ENCODE results near the gene L3MBTL1. TPM values are rescaled to one million over a fixed set of nuclear protein-coding genes. Genes with fewer than 3 reads are reported as not detected.

L3MBTL1 gene
- total and polyA plus RNA-seq, 2 donors from 2014 or later: 4.8 to 16.2 TPM

DNA sequence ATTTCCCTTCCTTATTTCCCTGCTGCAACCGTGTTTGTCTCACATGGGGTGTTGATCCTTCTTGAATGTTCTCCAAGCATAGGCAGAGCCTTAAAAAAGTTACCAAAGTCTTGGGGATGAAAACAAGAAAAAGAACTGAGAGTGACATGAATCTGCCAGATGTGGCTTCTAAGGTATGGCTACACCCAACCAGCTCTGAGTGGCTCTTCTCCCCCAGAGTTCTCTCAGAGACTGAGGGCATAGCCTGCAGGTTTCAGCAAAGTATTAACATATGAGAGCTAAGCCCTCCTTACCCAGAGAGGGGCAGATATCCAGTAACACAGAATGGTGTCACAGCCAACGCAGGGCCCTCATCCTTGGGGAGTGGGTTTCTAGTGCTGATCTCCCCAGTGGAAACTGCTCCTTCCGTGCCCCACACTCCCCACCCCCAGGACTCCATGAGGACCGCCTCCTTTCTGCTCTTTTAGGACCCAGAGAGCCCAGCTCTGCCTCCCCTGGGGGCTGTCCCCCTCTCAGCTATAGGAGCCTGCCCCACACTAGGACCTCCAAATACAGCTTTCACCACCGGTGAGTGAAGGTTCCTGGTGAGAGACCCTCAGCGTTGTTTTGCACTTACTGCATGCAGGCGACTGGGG, 28.0 kb downstream of the L3MBTL1 start:
- DNase-seq: no peak
- Histone ChIP-seq H3K27me3 (ENCODE audit: control insufficient read depth, insufficient read depth, low read length) (no peaks in the 10 kb centered on the region), H3K27ac (ENCODE audit: low read depth in 2 of 2, low read length in 2 of 2) (no peak overlapping the region), H3K36me3 (ENCODE audit: control insufficient read depth in 2 of 3, insufficient read depth in 3 of 3, low read length in 3 of 3) (peaks cover 0 to 7% (median 0%) of the 10 kb centered on the region in 3 donors), H3K4me1 (ENCODE audit: control insufficient read depth in 2 of 3, insufficient read depth in 2 of 3, low read depth in 1 of 3, low read length in 3 of 3) (peaks cover 0 to 3% (median 0%) of the 10 kb centered on the region in 3 donors), H3K4me3 (ENCODE audit: low read length in 3 of 3) (no peak overlapping the region), H3K9me3 (ENCODE audit: control insufficient read depth in 2 of 3, insufficient read depth in 1 of 3, low read length in 3 of 3) (no peaks in the 10 kb centered on the region), H3K9ac (ENCODE audit: low read length in 3 of 3) (no peak overlapping the region)
- TF ChIP-seq, protein P1, sequence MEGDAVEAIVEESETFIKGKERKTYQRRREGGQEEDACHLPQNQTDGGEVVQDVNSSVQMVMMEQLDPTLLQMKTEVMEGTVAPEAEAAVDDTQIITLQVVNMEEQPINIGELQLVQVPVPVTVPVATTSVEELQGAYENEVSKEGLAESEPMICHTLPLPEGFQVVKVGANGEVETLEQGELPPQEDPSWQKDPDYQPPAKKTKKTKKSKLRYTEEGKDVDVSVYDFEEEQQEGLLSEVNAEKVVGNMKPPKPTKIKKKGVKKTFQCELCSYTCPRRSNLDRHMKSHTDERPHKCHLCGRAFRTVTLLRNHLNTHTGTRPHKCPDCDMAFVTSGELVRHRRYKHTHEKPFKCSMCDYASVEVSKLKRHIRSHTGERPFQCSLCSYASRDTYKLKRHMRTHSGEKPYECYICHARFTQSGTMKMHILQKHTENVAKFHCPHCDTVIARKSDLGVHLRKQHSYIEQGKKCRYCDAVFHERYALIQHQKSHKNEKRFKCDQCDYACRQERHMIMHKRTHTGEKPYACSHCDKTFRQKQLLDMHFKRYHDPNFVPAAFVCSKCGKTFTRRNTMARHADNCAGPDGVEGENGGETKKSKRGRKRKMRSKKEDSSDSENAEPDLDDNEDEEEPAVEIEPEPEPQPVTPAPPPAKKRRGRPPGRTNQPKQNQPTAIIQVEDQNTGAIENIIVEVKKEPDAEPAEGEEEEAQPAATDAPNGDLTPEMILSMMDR (IDR thresholded peaks at IDR 0.05; ENCODE audit: borderline replicate concordance, extremely low read depth, insufficient read depth): no peak
- FAIRE-seq: no peak
- intact Hi-C loops (cut with DNase I): no loop called here

DNA sequence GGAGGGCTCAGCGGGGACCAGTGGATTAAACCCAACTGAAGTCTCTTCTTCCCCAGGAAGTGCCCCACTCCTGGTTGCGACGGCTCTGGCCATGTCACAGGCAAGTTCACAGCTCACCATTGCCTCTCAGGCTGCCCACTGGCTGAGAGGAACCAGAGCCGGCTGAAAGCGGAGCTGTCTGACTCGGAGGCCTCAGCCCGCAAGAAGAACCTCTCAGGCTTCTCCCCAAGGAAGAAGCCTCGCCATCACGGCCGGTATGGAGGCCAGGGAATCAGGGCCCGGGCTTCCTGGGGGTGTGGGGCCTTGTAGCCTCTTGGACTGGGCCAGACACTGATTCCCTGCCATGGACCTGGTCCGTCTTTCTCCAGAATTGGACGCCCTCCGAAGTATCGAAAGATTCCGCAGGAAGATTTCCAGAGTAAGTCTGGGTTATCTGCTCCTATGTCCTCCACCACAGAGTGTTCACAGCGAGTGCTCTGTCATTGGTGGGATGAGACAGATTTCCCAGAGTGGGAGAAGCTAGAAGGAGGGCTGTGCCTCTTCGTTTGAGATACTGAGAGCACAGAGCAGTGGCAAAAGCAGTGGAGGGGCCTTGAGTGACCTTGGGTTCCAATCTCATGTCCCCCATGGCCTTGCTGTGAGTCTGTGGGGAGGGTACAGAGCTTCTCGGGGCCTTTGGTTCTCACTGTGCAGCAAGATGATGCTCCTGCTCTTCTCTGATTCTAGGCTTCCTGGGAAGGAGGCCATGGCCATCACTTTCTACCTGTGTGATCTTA, 28.7 kb downstream of the L3MBTL1 start:
- intact Hi-C loops (cut with DNase I): no loop called here
- H3K27me3 ChIP-seq (ENCODE audit: control insufficient read depth, insufficient read depth, low read length): no peaks in the 10 kb centered on the region
- peaks cover 0 to 7% (median 0%) of the 10 kb centered on the region in 3 donors for H3K36me3 ChIP-seq (ENCODE audit: control insufficient read depth in 2 of 3, insufficient read depth in 3 of 3, low read length in 3 of 3)
- no peak overlapping the region for H3K9ac ChIP-seq (ENCODE audit: low read length in 3 of 3)
- TF ChIP-seq, protein P1 (IDR thresholded peaks at IDR 0.05; ENCODE audit: borderline replicate concordance, extremely low read depth, insufficient read depth): no peak
- no peaks in the 10 kb centered on the region for H3K9me3 ChIP-seq (ENCODE audit: control insufficient read depth in 2 of 3, insufficient read depth in 1 of 3, low read length in 3 of 3)
- DNase-seq (no peak), FAIRE-seq (no peak)
- no peak overlapping the region for H3K27ac ChIP-seq (ENCODE audit: low read depth in 2 of 2, low read length in 2 of 2)
- H3K4me3 ChIP-seq (ENCODE audit: low read length in 3 of 3): no peak overlapping the region
- peaks cover 0 to 3% (median 0%) of the 10 kb centered on the region in 3 donors for H3K4me1 ChIP-seq (ENCODE audit: control insufficient read depth in 2 of 3, insufficient read depth in 2 of 3, low read depth in 1 of 3, low read length in 3 of 3)

DNA sequence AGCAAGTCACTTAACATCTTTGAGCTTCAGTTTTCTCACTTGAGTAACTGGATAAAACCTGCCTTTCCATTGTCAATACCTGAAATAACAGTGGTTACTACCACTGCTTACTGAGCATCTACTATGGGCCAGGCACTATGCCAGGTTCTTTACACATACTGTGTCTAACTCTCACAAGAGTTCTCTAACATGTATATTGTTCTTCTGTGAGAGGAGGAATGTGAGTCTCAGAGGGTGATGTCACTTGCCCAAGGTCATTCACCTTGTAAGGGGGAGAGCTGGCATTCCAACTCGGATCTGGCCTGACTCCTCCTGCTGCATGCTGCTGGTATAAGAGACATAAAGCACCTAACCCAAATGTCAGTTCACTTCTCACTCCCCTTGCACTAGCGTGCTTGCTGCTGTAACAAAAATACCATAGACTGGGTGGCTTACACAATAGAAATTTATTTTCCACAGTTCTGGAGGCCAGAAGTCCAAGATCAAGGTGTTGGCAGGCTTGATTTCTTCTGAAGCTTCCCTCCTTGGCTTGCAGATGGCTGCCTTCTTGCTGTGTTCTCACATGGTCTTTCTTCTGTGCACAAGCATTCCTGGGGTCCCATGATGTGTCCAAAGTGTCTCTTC, 29.4 kb downstream of the L3MBTL1 start:
- H3K9me3 ChIP-seq (ENCODE audit: control insufficient read depth in 2 of 3, insufficient read depth in 1 of 3, low read length in 3 of 3): no peaks in the 10 kb centered on the region
- H3K4me1 ChIP-seq (ENCODE audit: control insufficient read depth in 2 of 3, insufficient read depth in 2 of 3, low read depth in 1 of 3, low read length in 3 of 3): peaks cover 0 to 3% (median 0%) of the 10 kb centered on the region in 3 donors
- no peak overlapping the region for H3K27ac ChIP-seq (ENCODE audit: low read depth in 2 of 2, low read length in 2 of 2)
- no peaks in the 10 kb centered on the region for H3K27me3 ChIP-seq (ENCODE audit: control insufficient read depth, insufficient read depth, low read length)
- H3K4me3 ChIP-seq (ENCODE audit: low read length in 3 of 3): no peak overlapping the region
- no peak for FAIRE-seq
- DNase-seq: no peak
- TF ChIP-seq, protein P1 (IDR thresholded peaks at IDR 0.05; ENCODE audit: borderline replicate concordance, extremely low read depth, insufficient read depth): no peak
- intact Hi-C loops (cut with DNase I): no loop called here
- no peak overlapping the region for H3K9ac ChIP-seq (ENCODE audit: low read length in 3 of 3)
- peaks cover 0 to 7% (median 0%) of the 10 kb centered on the region in 3 donors for H3K36me3 ChIP-seq (ENCODE audit: control insufficient read depth in 2 of 3, insufficient read depth in 3 of 3, low read length in 3 of 3)

Measured in kidney (tissue), 14 donors.